ENCODE measurements around the gene GPR107. TPM values are rescaled to one million over a fixed set of nuclear protein-coding genes. Genes with fewer than 3 reads are reported as not detected.

GPR107 gene
- total and polyA plus RNA-seq, 2 experiments from 2014 or later: 8.0 to 18.9 TPM

- no peaks in the 10 kb centered on the region for H4K20me1 ChIP-seq (ENCODE audit: insufficient read depth)
- H3K36me3 ChIP-seq (ENCODE audit: low read depth): peaks cover 48% of the 10 kb centered on the region
- no peaks in the 10 kb centered on the region for H3K9me2 ChIP-seq (ENCODE audit: insufficient read depth)
- H3K9ac ChIP-seq: no peak overlapping the region
- no peak overlapping the region for H3K27ac ChIP-seq
- no peaks in the 10 kb centered on the region for H3K4me1 ChIP-seq (ENCODE audit: insufficient read depth)
- TF ChIP-seq EZH2phosphoT487 (IDR thresholded peaks at IDR 0.05; ENCODE audit: insufficient read depth, low read depth): no peak
- no peak overlapping the region for H3K4me3 ChIP-seq
- no peaks in the 10 kb centered on the region for H3K79me2 ChIP-seq (ENCODE audit: insufficient read depth)
- no peaks in the 10 kb centered on the region for H3K9me3 ChIP-seq (ENCODE audit: low read depth)
- no peak overlapping the region for H2AFZ ChIP-seq
- H3K4me2 ChIP-seq (ENCODE audit: unreplicated experiment): no peak overlapping the region
- WGBS, 2 experiments (ENCODE audit: low coverage in 1 of 2, low lambda C conversion rate in 2 of 2, missing lambda C conversion rate in 2 of 2): 87 to 89% methylated on average over 6 of the region's 6 CpGs
- no peaks in the 10 kb centered on the region for H3K27me3 ChIP-seq (replicated peaks; ENCODE audit: insufficient read depth)
- peaks cover 7% of the 10 kb centered on the region for H3F3A ChIP-seq (ENCODE audit: insufficient read depth)
- no peak for DNase-seq
- in situ Hi-C loops (cut with MboI): no loop called here
Measured at GRCh38 chr9:130088051-130088450, 34.3 kb downstream of the GPR107 start.

GRCh38 chr9:130089141-130089540, 35.4 kb downstream of the GPR107 start:
- Histone ChIP-seq H2AFZ (no peak overlapping the region), H3K36me3 (ENCODE audit: low read depth) (peaks cover 47% of the 10 kb centered on the region), H3K9ac (no peak overlapping the region), H3K4me3 (no peak overlapping the region), H3K4me2 (ENCODE audit: unreplicated experiment) (no peak overlapping the region), H3K27me3 (replicated peaks; ENCODE audit: insufficient read depth) (no peaks in the 10 kb centered on the region), H3K9me2 (ENCODE audit: insufficient read depth) (no peaks in the 10 kb centered on the region), H3F3A (ENCODE audit: insufficient read depth) (peaks cover 7% of the 10 kb centered on the region), H3K9me3 (ENCODE audit: low read depth) (no peaks in the 10 kb centered on the region), H3K27ac (no peak overlapping the region), H4K20me1 (ENCODE audit: insufficient read depth) (no peaks in the 10 kb centered on the region), H3K79me2 (ENCODE audit: insufficient read depth) (no peaks in the 10 kb centered on the region), H3K4me1 (ENCODE audit: insufficient read depth) (no peaks in the 10 kb centered on the region)
- WGBS, 2 experiments (ENCODE audit: low coverage in 1 of 2, low lambda C conversion rate in 2 of 2, missing lambda C conversion rate in 2 of 2): 91 to 97% methylated on average over 10 to 12 of the region's 12 CpGs
- in situ Hi-C loops (cut with MboI): no loop called here
- no peak for DNase-seq
- no peak for TF ChIP-seq EZH2phosphoT487 (IDR thresholded peaks at IDR 0.05; ENCODE audit: insufficient read depth, low read depth)
- no peak for TF ChIP-seq EZH2 (IDR thresholded peaks at IDR 0.05; ENCODE audit: insufficient read depth, poor library complexity, severe bottlenecking)

GRCh38 chr9:130090915-130091314, 37.2 kb downstream of the GPR107 start:
- peaks cover 47% of the 10 kb centered on the region for H3K36me3 ChIP-seq (ENCODE audit: low read depth)
- 96 to 99% methylated on average over 3 of the region's 3 CpGs for WGBS, 2 experiments (ENCODE audit: low coverage in 1 of 2, low lambda C conversion rate in 2 of 2, missing lambda C conversion rate in 2 of 2)
- no peaks in the 10 kb centered on the region for H3K27me3 ChIP-seq (replicated peaks; ENCODE audit: insufficient read depth)
- TF ChIP-seq EZH2 (IDR thresholded peaks at IDR 0.05; ENCODE audit: insufficient read depth, poor library complexity, severe bottlenecking): no peak
- H3K79me2 ChIP-seq (ENCODE audit: insufficient read depth): no peaks in the 10 kb centered on the region
- no peaks in the 10 kb centered on the region for H3K4me1 ChIP-seq (ENCODE audit: insufficient read depth)
- no peak overlapping the region for H3K9ac ChIP-seq
- H3K4me3 ChIP-seq: no peak overlapping the region
- H3K9me2 ChIP-seq (ENCODE audit: insufficient read depth): no peaks in the 10 kb centered on the region
- DNase-seq: no peak
- no peak overlapping the region for H3K4me2 ChIP-seq (ENCODE audit: unreplicated experiment)
- H4K20me1 ChIP-seq (ENCODE audit: insufficient read depth): no peaks in the 10 kb centered on the region
- no peaks in the 10 kb centered on the region for H3K9me3 ChIP-seq (ENCODE audit: low read depth)
- no peak overlapping the region for H3K27ac ChIP-seq
- H2AFZ ChIP-seq: no peak overlapping the region
- H3F3A ChIP-seq (ENCODE audit: insufficient read depth): peaks cover 7% of the 10 kb centered on the region
- in situ Hi-C loops (cut with MboI): no loop called here

- Histone ChIP-seq H3K36me3 (ENCODE audit: low read depth) (peaks cover 35% of the 10 kb centered on the region), H3K9ac (no peak overlapping the region), H3K27ac (no peak overlapping the region), H3K9me3 (ENCODE audit: low read depth) (no peaks in the 10 kb centered on the region), H3K27me3 (replicated peaks; ENCODE audit: insufficient read depth) (no peaks in the 10 kb centered on the region), H3K9me2 (ENCODE audit: insufficient read depth) (no peaks in the 10 kb centered on the region), H2AFZ (no peak overlapping the region), H3F3A (ENCODE audit: insufficient read depth) (peaks cover 7% of the 10 kb centered on the region), H3K4me3 (no peak overlapping the region), H3K4me1 (ENCODE audit: insufficient read depth) (no peaks in the 10 kb centered on the region), H3K79me2 (ENCODE audit: insufficient read depth) (no peaks in the 10 kb centered on the region), H3K4me2 (ENCODE audit: unreplicated experiment) (no peak overlapping the region), H4K20me1 (ENCODE audit: insufficient read depth) (no peaks in the 10 kb centered on the region)
- no peak for DNase-seq
- WGBS, 2 experiments (ENCODE audit: low coverage in 1 of 2, low lambda C conversion rate in 2 of 2, missing lambda C conversion rate in 2 of 2): 68 to 72% methylated on average over 4 of the region's 4 CpGs
- in situ Hi-C loops (cut with MboI): no loop called here
- no peak for TF ChIP-seq EZH2phosphoT487 (IDR thresholded peaks at IDR 0.05; ENCODE audit: insufficient read depth, low read depth)
- no peak for TF ChIP-seq EZH2 (IDR thresholded peaks at IDR 0.05; ENCODE audit: insufficient read depth, poor library complexity, severe bottlenecking)
Measured at GRCh38 chr9:130092910-130093309, 39.2 kb downstream of the GPR107 start.

- Histone ChIP-seq H3K4me1 (ENCODE audit: insufficient read depth) (no peaks in the 10 kb centered on the region), H3K9ac (no peak overlapping the region), H3K27me3 (replicated peaks; ENCODE audit: insufficient read depth) (no peaks in the 10 kb centered on the region), H3K9me2 (ENCODE audit: insufficient read depth) (no peaks in the 10 kb centered on the region), H4K20me1 (ENCODE audit: insufficient read depth) (no peaks in the 10 kb centered on the region), H3K4me3 (no peak overlapping the region), H3K27ac (no peak overlapping the region), H3K9me3 (ENCODE audit: low read depth) (no peaks in the 10 kb centered on the region), H3F3A (ENCODE audit: insufficient read depth) (peaks cover 7% of the 10 kb centered on the region; the same call in 1 of the 2 replicates), H3K4me2 (ENCODE audit: unreplicated experiment) (no peak overlapping the region), H2AFZ (no peak overlapping the region), H3K79me2 (ENCODE audit: insufficient read depth) (no peaks in the 10 kb centered on the region), H3K36me3 (ENCODE audit: low read depth) (peaks cover 24% of the 10 kb centered on the region)
- TF ChIP-seq EZH2phosphoT487 (IDR thresholded peaks at IDR 0.05; ENCODE audit: insufficient read depth, low read depth) (no peak), EZH2 (IDR thresholded peaks at IDR 0.05; ENCODE audit: insufficient read depth, poor library complexity, severe bottlenecking) (no peak)
- WGBS, 2 experiments (ENCODE audit: low coverage in 1 of 2, low lambda C conversion rate in 2 of 2, missing lambda C conversion rate in 2 of 2): 75 to 81% methylated on average over 7 of the region's 7 CpGs
- in situ Hi-C loops (cut with MboI): no loop called here
- no peak for DNase-seq
Measured at GRCh38 chr9:130095872-130096271, 42.2 kb downstream of the GPR107 start.

All from GM23248 (cell line).